GM23338 (cell line): Measurements from ENCODE around the gene SLC18A2. TPM values are rescaled to one million over a fixed set of nuclear protein-coding genes. Genes with fewer than 3 reads are reported as not detected.

Source experiments
- ATAC-seq: fragments of 200-7000 bp; cut with Tn5 transposase; 3 replicates; pipeline ENCODE4 v1.9.1; 2020
- DNase-seq: peaks from one replicate; pipeline ENCODE4 v3.0.0-alpha.2; 2015; ENCODE audit warnings: low spot score
- H2AFZ ChIP-seq: fragments of 200-600 bp; sonication (generic); 2 replicates; pipeline ENCODE4 v1.8.0; 2016; ENCODE audit warnings: antibody characterized with exemption, mild to moderate bottlenecking, moderate library complexity
- H3F3A ChIP-seq: fragments of 200-600 bp; sonication (generic); replicated peaks from 2 replicates; pipeline ENCODE4 v1.8.0; 2017; ENCODE audit warnings: antibody characterized with exemption, mixed run types, low read depth
- H3K27ac ChIP-seq: fragments of 200-600 bp; sonication (generic); 2 replicates; pipeline ENCODE4 v1.6.1; 2016; ENCODE audit warnings: low read depth
- H3K27me3 ChIP-seq: fragments of 200-600 bp; sonication (generic); 2 replicates; pipeline ENCODE4 v1.8.0; 2016; ENCODE audit warnings: mild to moderate bottlenecking, mixed run types, moderate library complexity; ENCODE audit not compliant: insufficient read depth
- H3K36me3 ChIP-seq: fragments of 200-600 bp; sonication (generic); 2 replicates; pipeline ENCODE4 v1.8.0; 2016; ENCODE audit warnings: mild to moderate bottlenecking; ENCODE audit not compliant: insufficient read depth
- H3K4me1 ChIP-seq: fragments of 200-600 bp; sonication (generic); 2 replicates; pipeline ENCODE4 v1.8.0; 2016; ENCODE audit warnings: mild to moderate bottlenecking, moderate library complexity; ENCODE audit not compliant: insufficient read depth
- H3K4me2 ChIP-seq: fragments of 200-600 bp; sonication (generic); 2 replicates; pipeline ENCODE4 v1.7.1; 2017; ENCODE audit warnings: mixed run types
- H3K4me3 ChIP-seq: fragments of 200-600 bp; sonication (generic); 2 replicates; pipeline ENCODE4 v1.6.1; 2016; ENCODE audit warnings: mixed run types
- H3K79me2 ChIP-seq: fragments of 200-600 bp; sonication (generic); replicated peaks from 2 replicates; pipeline ENCODE4 v1.8.0; 2017; ENCODE audit warnings: mild to moderate bottlenecking; ENCODE audit not compliant: insufficient read depth
- H3K9me2 ChIP-seq: fragments of 200-600 bp; sonication (generic); 2 replicates; pipeline ENCODE4 v1.8.0; 2017; ENCODE audit not compliant: insufficient read depth
- H4K20me1 ChIP-seq: fragments of 200-600 bp; sonication (generic); replicated peaks from 2 replicates; pipeline ENCODE4 v1.8.0; 2017; ENCODE audit warnings: mild to moderate bottlenecking; ENCODE audit not compliant: insufficient read depth
- H3K27ac Mint-ChIP-seq: 2 replicates; pipeline ENCODE4 v1.8.0; 2020; ENCODE audit warnings: inconsistent platforms, mild to moderate bottlenecking, moderate library complexity, mixed read lengths
- H3K27me3 Mint-ChIP-seq: 3 replicates; pipeline ENCODE4 v1.8.0; 2022; ENCODE audit warnings: low read depth, mild to moderate bottlenecking, moderate library complexity, mixed read lengths, inconsistent platforms; ENCODE audit not compliant: insufficient read depth, poor library complexity
- H3K36me3 Mint-ChIP-seq: 3 replicates; pipeline ENCODE4 v1.8.0; 2021; ENCODE audit warnings: low read depth, mild to moderate bottlenecking, inconsistent platforms, moderate library complexity, mixed read lengths
- H3K4me1 Mint-ChIP-seq: 3 replicates; pipeline ENCODE4 v1.8.0; 2020; ENCODE audit warnings: mild to moderate bottlenecking, inconsistent platforms, mixed read lengths
- H3K4me3 Mint-ChIP-seq: 3 replicates; pipeline ENCODE4 v1.8.0; 2021; ENCODE audit warnings: moderate library complexity, mild to moderate bottlenecking, inconsistent platforms, mixed read lengths
- H3K9me3 Mint-ChIP-seq: 3 replicates; pipeline ENCODE4 v1.8.0; 2020; ENCODE audit warnings: moderate library complexity, mild to moderate bottlenecking, inconsistent platforms, mixed read lengths
- CREB1 ChIP-seq: fragments of 250-450 bp; sonication (Bioruptor Pico); IDR thresholded peaks from 2 replicates; pipeline ENCODE4 v1.5.0; 2020; ENCODE audit warnings: low read depth, mild to moderate bottlenecking, moderate library complexity
- EZH2 ChIP-seq: fragments of 200-600 bp; sonication (generic); IDR thresholded peaks from one replicate; pipeline ENCODE4 v1.8.0; 2017; ENCODE audit warnings: antibody characterized with exemption, mild to moderate bottlenecking, low read depth; ENCODE audit not compliant: unreplicated experiment
- EZH2phosphoT487 ChIP-seq: fragments of 200-600 bp; sonication (generic); IDR thresholded peaks from one replicate; pipeline ENCODE4 v1.8.1; 2018; ENCODE audit warnings: antibody characterized with exemption; ENCODE audit not compliant: unreplicated experiment
- NANOG ChIP-seq: IDR thresholded peaks from 2 replicates; pipeline ENCODE4 v1.6.1; 2016; ENCODE audit warnings: antibody characterized with exemption, borderline replicate concordance
- POLR2AphosphoS5 ChIP-seq: IDR thresholded peaks from 2 replicates; pipeline ENCODE4 v1.6.1; 2016; ENCODE audit warnings: antibody characterized with exemption, low read depth
- STAT1 ChIP-seq: IDR thresholded peaks from one replicate; pipeline ENCODE4 v1.6.1; 2016; ENCODE audit warnings: antibody characterized with exemption; ENCODE audit not compliant: unreplicated experiment
- ZNF331 ChIP-seq: fragments of 250-450 bp; sonication (Bioruptor Pico); IDR thresholded peaks from 2 replicates; pipeline ENCODE4 v1.5.0; 2020; ENCODE audit warnings: low read depth, mild to moderate bottlenecking, moderate library complexity
- polyA plus RNA-seq: library from polyadenylated mRNA; unstranded; fragments of >200 nt; fragmentation: Nextera tagmentation; extraction: Ambion mirVana; gene quantifications from 2 replicates; pipeline ENCODE4 v1.2.1, GENCODE V29; 2016
- total RNA-seq: library from RNA; depleted of rRNA; stranded (reverse); fragments of >200 nt; shearing (Covaris generic); gene quantifications from 2 replicates; pipeline ENCODE4 v1.2.3, GENCODE V29; 2014
- TF ChIP-seq, protein P1 (sequence below): IDR thresholded peaks from 2 replicates; pipeline ENCODE4 v1.6.1; 2016; ENCODE audit warnings: antibody characterized with exemption
- TF ChIP-seq, protein P2 (sequence below): IDR thresholded peaks from one replicate; pipeline ENCODE4 v1.6.1; 2018; ENCODE audit warnings: antibody characterized with exemption; ENCODE audit not compliant: unreplicated experiment
- TF ChIP-seq, protein P3 (sequence below), 2 experiments: fragments of 200-600 bp in 1 of 2; sonication (generic) in 1 of 2; conservative IDR thresholded peaks; 2 replicates each; pipeline versions ENCODE4 v1.5.1 to v1.6.1; 2016 to 2017; ENCODE audit warnings: antibody characterized with exemption in 2 of 2, low read depth in 2 of 2, mild to moderate bottlenecking in 2 of 2, moderate library complexity in 1 of 2

Gene SLC18A2
- total and polyA plus RNA-seq, 2 experiments from 2014 or later = 4.3 to 8.7 TPM

GRCh38 chr10:117268258-117268657 lies 27.3 kb downstream of the SLC18A2 start:
- ATAC-seq = no peak
- H3K27me3 Mint-ChIP-seq = peaks cover 9% of the 10 kb centered on the region
- TF ChIP-seq CREB1 (CRISPR knock-in tag) = no peak
- no peak for TF ChIP-seq ZNF331 (CRISPR knock-in tag)
- TF ChIP-seq EZH2phosphoT487 = no peak
- TF ChIP-seq, protein P1, sequence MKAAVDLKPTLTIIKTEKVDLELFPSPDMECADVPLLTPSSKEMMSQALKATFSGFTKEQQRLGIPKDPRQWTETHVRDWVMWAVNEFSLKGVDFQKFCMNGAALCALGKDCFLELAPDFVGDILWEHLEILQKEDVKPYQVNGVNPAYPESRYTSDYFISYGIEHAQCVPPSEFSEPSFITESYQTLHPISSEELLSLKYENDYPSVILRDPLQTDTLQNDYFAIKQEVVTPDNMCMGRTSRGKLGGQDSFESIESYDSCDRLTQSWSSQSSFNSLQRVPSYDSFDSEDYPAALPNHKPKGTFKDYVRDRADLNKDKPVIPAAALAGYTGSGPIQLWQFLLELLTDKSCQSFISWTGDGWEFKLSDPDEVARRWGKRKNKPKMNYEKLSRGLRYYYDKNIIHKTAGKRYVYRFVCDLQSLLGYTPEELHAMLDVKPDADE = no peak
- no peak for TF ChIP-seq STAT1
- TF ChIP-seq, protein P2, sequence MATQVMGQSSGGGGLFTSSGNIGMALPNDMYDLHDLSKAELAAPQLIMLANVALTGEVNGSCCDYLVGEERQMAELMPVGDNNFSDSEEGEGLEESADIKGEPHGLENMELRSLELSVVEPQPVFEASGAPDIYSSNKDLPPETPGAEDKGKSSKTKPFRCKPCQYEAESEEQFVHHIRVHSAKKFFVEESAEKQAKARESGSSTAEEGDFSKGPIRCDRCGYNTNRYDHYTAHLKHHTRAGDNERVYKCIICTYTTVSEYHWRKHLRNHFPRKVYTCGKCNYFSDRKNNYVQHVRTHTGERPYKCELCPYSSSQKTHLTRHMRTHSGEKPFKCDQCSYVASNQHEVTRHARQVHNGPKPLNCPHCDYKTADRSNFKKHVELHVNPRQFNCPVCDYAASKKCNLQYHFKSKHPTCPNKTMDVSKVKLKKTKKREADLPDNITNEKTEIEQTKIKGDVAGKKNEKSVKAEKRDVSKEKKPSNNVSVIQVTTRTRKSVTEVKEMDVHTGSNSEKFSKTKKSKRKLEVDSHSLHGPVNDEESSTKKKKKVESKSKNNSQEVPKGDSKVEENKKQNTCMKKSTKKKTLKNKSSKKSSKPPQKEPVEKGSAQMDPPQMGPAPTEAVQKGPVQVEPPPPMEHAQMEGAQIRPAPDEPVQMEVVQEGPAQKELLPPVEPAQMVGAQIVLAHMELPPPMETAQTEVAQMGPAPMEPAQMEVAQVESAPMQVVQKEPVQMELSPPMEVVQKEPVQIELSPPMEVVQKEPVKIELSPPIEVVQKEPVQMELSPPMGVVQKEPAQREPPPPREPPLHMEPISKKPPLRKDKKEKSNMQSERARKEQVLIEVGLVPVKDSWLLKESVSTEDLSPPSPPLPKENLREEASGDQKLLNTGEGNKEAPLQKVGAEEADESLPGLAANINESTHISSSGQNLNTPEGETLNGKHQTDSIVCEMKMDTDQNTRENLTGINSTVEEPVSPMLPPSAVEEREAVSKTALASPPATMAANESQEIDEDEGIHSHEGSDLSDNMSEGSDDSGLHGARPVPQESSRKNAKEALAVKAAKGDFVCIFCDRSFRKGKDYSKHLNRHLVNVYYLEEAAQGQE = no peak
- TF ChIP-seq, protein P3, sequence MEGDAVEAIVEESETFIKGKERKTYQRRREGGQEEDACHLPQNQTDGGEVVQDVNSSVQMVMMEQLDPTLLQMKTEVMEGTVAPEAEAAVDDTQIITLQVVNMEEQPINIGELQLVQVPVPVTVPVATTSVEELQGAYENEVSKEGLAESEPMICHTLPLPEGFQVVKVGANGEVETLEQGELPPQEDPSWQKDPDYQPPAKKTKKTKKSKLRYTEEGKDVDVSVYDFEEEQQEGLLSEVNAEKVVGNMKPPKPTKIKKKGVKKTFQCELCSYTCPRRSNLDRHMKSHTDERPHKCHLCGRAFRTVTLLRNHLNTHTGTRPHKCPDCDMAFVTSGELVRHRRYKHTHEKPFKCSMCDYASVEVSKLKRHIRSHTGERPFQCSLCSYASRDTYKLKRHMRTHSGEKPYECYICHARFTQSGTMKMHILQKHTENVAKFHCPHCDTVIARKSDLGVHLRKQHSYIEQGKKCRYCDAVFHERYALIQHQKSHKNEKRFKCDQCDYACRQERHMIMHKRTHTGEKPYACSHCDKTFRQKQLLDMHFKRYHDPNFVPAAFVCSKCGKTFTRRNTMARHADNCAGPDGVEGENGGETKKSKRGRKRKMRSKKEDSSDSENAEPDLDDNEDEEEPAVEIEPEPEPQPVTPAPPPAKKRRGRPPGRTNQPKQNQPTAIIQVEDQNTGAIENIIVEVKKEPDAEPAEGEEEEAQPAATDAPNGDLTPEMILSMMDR (conservative IDR thresholded peaks at IDR 0.05; ENCODE audit: low read depth in 2 of 2) = no peak
- no peak for TF ChIP-seq EZH2
- no peak for TF ChIP-seq POLR2AphosphoS5
- Histone ChIP-seq H3F3A (no peaks in the 10 kb centered on the region), H3K79me2 (no peaks in the 10 kb centered on the region), H3K9me2 (no peaks in the 10 kb centered on the region), H3K4me3 (no peak overlapping the region), H3K36me3 (no peaks in the 10 kb centered on the region), H2AFZ (no peak overlapping the region), H3K27me3 (no peaks in the 10 kb centered on the region), H3K27ac (no peak overlapping the region), H3K4me1 (no peaks in the 10 kb centered on the region), H4K20me1 (no peaks in the 10 kb centered on the region), H3K4me2 (no peak overlapping the region)
- no peak overlapping the region for H3K27ac Mint-ChIP-seq
- H3K36me3 Mint-ChIP-seq = peaks cover 3% of the 10 kb centered on the region; the same call in 1 of the 3 replicates
- H3K4me1 Mint-ChIP-seq = peaks cover 2% of the 10 kb centered on the region; the same call in 1 of the 3 replicates
- no peaks in the 10 kb centered on the region for H3K9me3 Mint-ChIP-seq
- H3K4me3 Mint-ChIP-seq = no peak overlapping the region
- no peak for DNase-seq

GRCh38 chr10:117268907-117269306 lies 28.0 kb downstream of the SLC18A2 start:
- H3K4me2 ChIP-seq = no peak overlapping the region
- Mint-ChIP-seq H3K4me1 (peaks cover 2% of the 10 kb centered on the region; the same call in 1 of the 3 replicates), H3K27ac (no peak overlapping the region), H3K27me3 (peaks cover 9% of the 10 kb centered on the region), H3K9me3 (no peaks in the 10 kb centered on the region), H3K4me3 (no peak overlapping the region), H3K36me3 (peaks cover 3% of the 10 kb centered on the region; the same call in 1 of the 3 replicates)
- no peak overlapping the region for H3K4me3 ChIP-seq
- no peaks in the 10 kb centered on the region for H3K27me3 ChIP-seq
- H3K4me1 ChIP-seq = no peaks in the 10 kb centered on the region
- H2AFZ ChIP-seq = no peak overlapping the region
- no peak for DNase-seq
- ATAC-seq = no peak
- H3K27ac ChIP-seq = no peak overlapping the region
- no peaks in the 10 kb centered on the region for H3K9me2 ChIP-seq
- no peaks in the 10 kb centered on the region for H3K79me2 ChIP-seq
- no peaks in the 10 kb centered on the region for H3K36me3 ChIP-seq
- H4K20me1 ChIP-seq = no peaks in the 10 kb centered on the region
- H3F3A ChIP-seq = no peaks in the 10 kb centered on the region
- TF ChIP-seq NANOG (no peak), EZH2phosphoT487 (no peak), STAT1 (no peak), POLR2AphosphoS5 (no peak)
- TF ChIP-seq, protein P1 = no peak
- TF ChIP-seq, protein P2 = no peak
- TF ChIP-seq, protein P3 (conservative IDR thresholded peaks at IDR 0.05; ENCODE audit: low read depth in 2 of 2) = no peak
